Loucy (cell line): ENCODE measurements around the gene LMO4.

Source experiments
- H2AFZ ChIP-seq: fragments of 200-600 bp; sonication (generic); 2 replicates; pipeline ENCODE4 v1.6.0; 2016; ENCODE audit warnings: antibody characterized with exemption, mild to moderate bottlenecking, low read length, moderate library complexity
- H3F3A ChIP-seq: fragments of 200-600 bp; 2 replicates; pipeline ENCODE4 v1.6.0; 2016; ENCODE audit warnings: antibody characterized with exemption, low read depth, mild to moderate bottlenecking
- H3K27me3 ChIP-seq: fragments of 200-600 bp; sonication (generic); 2 replicates; pipeline ENCODE4 v1.6.1; 2014; ENCODE audit warnings: low read length, mild to moderate bottlenecking; ENCODE audit not compliant: insufficient read depth, poor library complexity, severe bottlenecking
- H3K36me3 ChIP-seq: fragments of 200-600 bp; sonication (generic); 2 replicates; pipeline ENCODE4 v1.6.1; 2016; ENCODE audit warnings: low read length; ENCODE audit not compliant: insufficient read depth
- H3K4me1 ChIP-seq: fragments of 200-600 bp; sonication (generic); 2 replicates; pipeline ENCODE4 v1.5.1; 2014; ENCODE audit warnings: low read length, mild to moderate bottlenecking; ENCODE audit not compliant: insufficient read depth, poor library complexity, severe bottlenecking
- H3K4me2 ChIP-seq: fragments of 200-600 bp; sonication (generic); 2 replicates; pipeline ENCODE4 v1.6.0; 2014; ENCODE audit warnings: antibody characterized with exemption, low read length, low read depth, mild to moderate bottlenecking; ENCODE audit not compliant: poor library complexity, severe bottlenecking
- H3K4me3 ChIP-seq: fragments of 200-600 bp; sonication (generic); 2 replicates; pipeline ENCODE4 v1.5.1; 2014; ENCODE audit warnings: low read length, mild to moderate bottlenecking, mixed read lengths; ENCODE audit not compliant: poor library complexity, severe bottlenecking
- H3K79me2 ChIP-seq: fragments of 200-600 bp; sonication (generic); 2 replicates; pipeline ENCODE4 v1.6.1; 2014; ENCODE audit warnings: low read length; ENCODE audit not compliant: insufficient read depth
- H3K9ac ChIP-seq: fragments of 200-600 bp; sonication (generic); 2 replicates; pipeline ENCODE4 v1.6.0; 2014; ENCODE audit warnings: mild to moderate bottlenecking, low read depth, low read length, moderate library complexity; ENCODE audit not compliant: poor library complexity, severe bottlenecking
- H3K9me2 ChIP-seq: fragments of 200-600 bp; sonication (generic); replicated peaks from 2 replicates; pipeline ENCODE4 v1.6.1; 2016; ENCODE audit warnings: low read depth, low read length, mixed read lengths
- H3K9me3 ChIP-seq: fragments of 200-600 bp; sonication (generic); 2 replicates; pipeline ENCODE4 v1.6.1; 2014; ENCODE audit warnings: mild to moderate bottlenecking, antibody characterized with exemption, low read length, low read depth; ENCODE audit not compliant: insufficient read depth
- H4K20me1 ChIP-seq: fragments of 200-600 bp; sonication (generic); 2 replicates; pipeline ENCODE4 v1.6.0; 2014; ENCODE audit warnings: antibody characterized with exemption, low read length, mild to moderate bottlenecking; ENCODE audit not compliant: insufficient read depth, poor library complexity, severe bottlenecking
- EZH2phosphoT487 ChIP-seq: fragments of 200-600 bp; IDR thresholded peaks from 2 replicates; pipeline ENCODE4 v1.6.1; 2018; ENCODE audit warnings: antibody characterized with exemption, mild to moderate bottlenecking, moderate library complexity, borderline replicate concordance
- TF ChIP-seq, protein P1 (sequence below): fragments of 200-600 bp; sonication (generic); conservative IDR thresholded peaks from 2 replicates; pipeline ENCODE4 v1.5.1; 2014; ENCODE audit warnings: mild to moderate bottlenecking, antibody characterized with exemption, low read length

The LMO4 gene

DNA sequence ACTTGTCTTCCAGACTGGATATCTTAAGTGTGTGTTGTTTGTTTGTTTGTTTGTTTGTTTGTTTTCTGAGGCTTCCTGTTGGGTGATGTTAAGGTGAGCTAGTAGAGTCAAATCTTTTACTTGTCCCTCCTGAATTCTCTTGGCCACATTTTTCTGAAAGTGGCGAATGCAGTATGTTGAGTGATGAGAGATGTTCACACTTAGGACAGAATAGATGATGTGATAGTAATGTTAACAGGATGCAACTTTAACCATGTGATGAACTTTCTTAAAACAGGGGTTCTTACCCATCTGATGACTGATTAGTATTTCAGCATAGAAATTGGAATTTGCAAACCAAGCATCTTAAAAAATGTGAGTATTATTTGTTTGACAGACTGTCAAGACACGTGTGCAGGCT, 40.2 kb downstream of the LMO4 start:
- TF ChIP-seq, protein P1, sequence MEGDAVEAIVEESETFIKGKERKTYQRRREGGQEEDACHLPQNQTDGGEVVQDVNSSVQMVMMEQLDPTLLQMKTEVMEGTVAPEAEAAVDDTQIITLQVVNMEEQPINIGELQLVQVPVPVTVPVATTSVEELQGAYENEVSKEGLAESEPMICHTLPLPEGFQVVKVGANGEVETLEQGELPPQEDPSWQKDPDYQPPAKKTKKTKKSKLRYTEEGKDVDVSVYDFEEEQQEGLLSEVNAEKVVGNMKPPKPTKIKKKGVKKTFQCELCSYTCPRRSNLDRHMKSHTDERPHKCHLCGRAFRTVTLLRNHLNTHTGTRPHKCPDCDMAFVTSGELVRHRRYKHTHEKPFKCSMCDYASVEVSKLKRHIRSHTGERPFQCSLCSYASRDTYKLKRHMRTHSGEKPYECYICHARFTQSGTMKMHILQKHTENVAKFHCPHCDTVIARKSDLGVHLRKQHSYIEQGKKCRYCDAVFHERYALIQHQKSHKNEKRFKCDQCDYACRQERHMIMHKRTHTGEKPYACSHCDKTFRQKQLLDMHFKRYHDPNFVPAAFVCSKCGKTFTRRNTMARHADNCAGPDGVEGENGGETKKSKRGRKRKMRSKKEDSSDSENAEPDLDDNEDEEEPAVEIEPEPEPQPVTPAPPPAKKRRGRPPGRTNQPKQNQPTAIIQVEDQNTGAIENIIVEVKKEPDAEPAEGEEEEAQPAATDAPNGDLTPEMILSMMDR: no peak
- no peak for TF ChIP-seq EZH2phosphoT487
- Histone ChIP-seq H3K4me2 (no peak overlapping the region), H3F3A (no peaks in the 10 kb centered on the region), H3K79me2 (no peaks in the 10 kb centered on the region), H3K9me2 (no peaks in the 10 kb centered on the region), H2AFZ (no peak overlapping the region), H3K9me3 (no peaks in the 10 kb centered on the region), H3K9ac (no peak overlapping the region), H3K4me1 (no peaks in the 10 kb centered on the region), H4K20me1 (no peaks in the 10 kb centered on the region), H3K4me3 (no peak overlapping the region), H3K36me3 (no peaks in the 10 kb centered on the region), H3K27me3 (no peaks in the 10 kb centered on the region)

GRCh38 chr1:87369736-87370478, 41.2 kb downstream of the LMO4 start:
- no peak overlapping the region for H2AFZ ChIP-seq
- no peaks in the 10 kb centered on the region for H3K27me3 ChIP-seq

GRCh38 chr1:87370544-87370943, 41.9 kb downstream of the LMO4 start:
- H4K20me1 ChIP-seq: no peaks in the 10 kb centered on the region
- no peaks in the 10 kb centered on the region for H3F3A ChIP-seq
- H2AFZ ChIP-seq: no peak overlapping the region
- no peaks in the 10 kb centered on the region for H3K36me3 ChIP-seq
- no peaks in the 10 kb centered on the region for H3K9me3 ChIP-seq
- H3K27me3 ChIP-seq: no peaks in the 10 kb centered on the region
- no peak overlapping the region for H3K4me2 ChIP-seq
- H3K9ac ChIP-seq: no peak overlapping the region
- no peak for TF ChIP-seq EZH2phosphoT487
- TF ChIP-seq, protein P1: no peak
- no peaks in the 10 kb centered on the region for H3K9me2 ChIP-seq
- H3K79me2 ChIP-seq: no peaks in the 10 kb centered on the region
- no peak overlapping the region for H3K4me3 ChIP-seq
- no peaks in the 10 kb centered on the region for H3K4me1 ChIP-seq

More at GRCh38 chr1:87369736-87370478, 41.2 kb downstream of the LMO4 start:
- Histone ChIP-seq H3K36me3 (no peaks in the 10 kb centered on the region), H4K20me1 (no peaks in the 10 kb centered on the region), H3K9me3 (no peaks in the 10 kb centered on the region), H3K4me3 (no peak overlapping the region), H3K4me1 (no peaks in the 10 kb centered on the region), H3K9me2 (no peaks in the 10 kb centered on the region), H3K9ac (no peak overlapping the region), H3K4me2 (no peak overlapping the region), H3F3A (no peaks in the 10 kb centered on the region), H3K79me2 (no peaks in the 10 kb centered on the region)
- TF ChIP-seq EZH2phosphoT487: no peak
- TF ChIP-seq, protein P1: no peak
